GM12878 (cell line): ENCODE measurements around the gene PCDHGA6. TPM values are rescaled to one million over a fixed set of nuclear protein-coding genes. Genes with fewer than 3 reads are reported as not detected.

Experiments used
- ATAC-seq: fragments of 200-7000 bp; cut with Tn5 transposase; 3 replicates; pipeline ENCODE4 v1.9.1; 2020; ENCODE audit warnings: mild to moderate bottlenecking, moderate library complexity
- BruUV-seq: library from RNA; stranded (reverse); fragments of 400-500 nt; replicated peaks from 2 replicates; lab custom pipeline; 2021; lab: Mats Ljungman, UMichigan
- CTCF ChIA-PET: fragments of 300-600 bp; sonication (Branson Sonifier 250); formaldehyde crosslinking; extraction: SDS; loops from one replicate; lab custom pipeline; 2021; ENCODE audit warnings: inconsistent platforms; lab: Yijun Ruan, JAX
- POLR2A ChIA-PET: fragments of 350-600 bp; formaldehyde crosslinking; extraction: SDS; loops from one replicate; lab custom pipeline; 2021; ENCODE audit warnings: inconsistent platforms; lab: Charles Lee
- RAD21 ChIA-PET: fragments of 300-600 bp; sonication (Branson Sonifier 250); formaldehyde crosslinking; loops from one replicate; lab custom pipeline; 2023; ENCODE audit warnings: antibody characterized with exemption; ENCODE audit not compliant: unreplicated experiment; lab: Charles Lee
- SMC1A ChIA-PET: fragments of 300-600 bp; sonication (Branson Sonifier 250); formaldehyde crosslinking; loops from one replicate; lab custom pipeline; 2023; ENCODE audit not compliant: unreplicated experiment, uncharacterized antibody; lab: Charles Lee
- DNase-seq: peaks from one replicate; pipeline ENCODE4 v3.0.0-alpha.2; 2011; ENCODE audit warnings: low read depth, low spot score
- FAIRE-seq: peaks from 3 replicates; lab custom pipeline; 2011; peaks lifted over from hg19 to GRCh38; lab: Jason Lieb, UNC
- H2AFZ ChIP-seq: 2 replicates; pipeline ENCODE4 v1.6.0; 2011; ENCODE audit warnings: low read depth, low read length, control low read depth; ENCODE audit not compliant: control insufficient read depth
- H3K27ac ChIP-seq: 2 replicates; pipeline ENCODE4 v1.5.1; 2011; ENCODE audit warnings: control low read depth; ENCODE audit not compliant: control insufficient read depth, insufficient read depth
- H3K27me3 ChIP-seq, 2 experiments: replicated peaks in 1 of 2; 2 replicates each; pipeline versions ENCODE4 v1.6.0 to v1.6.1; 2011; ENCODE audit warnings: low read length in 1 of 2; ENCODE audit not compliant: control insufficient read depth in 2 of 2, insufficient read depth in 2 of 2
- H3K36me3 ChIP-seq, 2 experiments: 2 replicates each; pipeline ENCODE4 v1.5.1; 2011; ENCODE audit warnings: low read length in 1 of 2; ENCODE audit not compliant: control insufficient read depth in 2 of 2, insufficient read depth in 2 of 2
- H3K4me1 ChIP-seq: 2 replicates; pipeline ENCODE4 v1.6.1; 2011; ENCODE audit warnings: mild to moderate bottlenecking, low read length, moderate library complexity, mixed read lengths; ENCODE audit not compliant: control insufficient read depth, insufficient read depth
- H3K4me2 ChIP-seq: 2 replicates; pipeline ENCODE4 v1.6.0; 2011; ENCODE audit warnings: control low read depth; ENCODE audit not compliant: control insufficient read depth, insufficient read depth
- H3K4me3 ChIP-seq: fragments of 200-600 bp; sonication (generic); 2 replicates; pipeline ENCODE4 v1.5.1; 2016
- H3K79me2 ChIP-seq: 2 replicates; pipeline ENCODE4 v1.6.0; 2011; ENCODE audit warnings: low read length; ENCODE audit not compliant: control insufficient read depth, insufficient read depth
- H3K9ac ChIP-seq: 2 replicates; pipeline ENCODE4 v1.8.0; 2011; ENCODE audit warnings: low read length, control low read depth, mixed read lengths; ENCODE audit not compliant: control insufficient read depth, insufficient read depth
- H3K9me3 ChIP-seq: replicated peaks from 3 replicates; pipeline ENCODE4 v1.5.1; 2011; ENCODE audit warnings: mild to moderate bottlenecking, low read length; ENCODE audit not compliant: control insufficient read depth, insufficient read depth
- H4K20me1 ChIP-seq: 2 replicates; pipeline ENCODE4 v1.6.0; 2011; ENCODE audit not compliant: control insufficient read depth, insufficient read depth
- GATAD2B ChIP-seq: fragments of 450-650 bp; conservative IDR thresholded peaks from 2 replicates; pipeline ENCODE4 v1.6.1; 2017; ENCODE audit warnings: low read depth, mild to moderate bottlenecking, moderate library complexity
- HDAC2 ChIP-seq: fragments of 200-600 bp; sonication (generic); IDR thresholded peaks from 2 replicates; pipeline ENCODE4 v1.6.1; 2017
- LARP7 ChIP-seq: fragments of 450-650 bp; IDR thresholded peaks from 2 replicates; pipeline ENCODE4 v1.6.1; 2017; ENCODE audit warnings: mild to moderate bottlenecking
- NR2C1 ChIP-seq: fragments of 450-650 bp; IDR thresholded peaks from 2 replicates; pipeline ENCODE4 v1.6.1; 2017; ENCODE audit warnings: antibody characterized with exemption, mild to moderate bottlenecking, moderate library complexity
- POLR2AphosphoS2 ChIP-seq: IDR thresholded peaks from 2 replicates; pipeline ENCODE4 v1.6.1; 2011; ENCODE audit warnings: low read depth, mild to moderate bottlenecking, low read length, improper control_type of control experiment, moderate library complexity
- RAD51 ChIP-seq: fragments of 450-650 bp; IDR thresholded peaks from 2 replicates; pipeline ENCODE4 v1.6.1; 2016; ENCODE audit warnings: moderate library complexity, mild to moderate bottlenecking, inconsistent platforms
- RB1 ChIP-seq: fragments of 450-650 bp; formaldehyde crosslinking; IDR thresholded peaks from 2 replicates; pipeline ENCODE4 v1.6.1; 2017; ENCODE audit warnings: mild to moderate bottlenecking, borderline replicate concordance
- SMC3 ChIP-seq: IDR thresholded peaks from 2 replicates; pipeline ENCODE4 v1.6.1; 2011; ENCODE audit warnings: low read length, improper control_type of control experiment, borderline replicate concordance
- ZNF384 ChIP-seq: IDR thresholded peaks from 2 replicates; pipeline ENCODE4 v1.6.1; 2012; ENCODE audit warnings: low read depth, mild to moderate bottlenecking, low read length, improper control_type of control experiment, borderline replicate concordance
- WGBS: methylation state at CpG from one replicate; pipeline ENCODE4 v1.1.6; 2016; ENCODE audit warnings: low lambda C conversion rate; ENCODE audit not compliant: insufficient replicate concordance, insufficient coverage; ENCODE audit errors: missing lambda C conversion rate; 5-methylcytosine and 5-hydroxymethylcytosine counted together
- in situ Hi-C: fragments of 300-500 bp; cut with MboI; formaldehyde crosslinking; loops from 9 replicates; pipeline ENCODE4 v1.14.3; 2018; ENCODE audit warnings: mixed read lengths
- intact Hi-C: fragments of 100-400 bp; cut with micrococcal nuclease; formaldehyde crosslinking; loops from one replicate; pipeline ENCODE4 v1.14.2; 2022; ENCODE audit not compliant: unreplicated experiment
- polyA plus RNA-seq, 11 experiments: library from polyadenylated mRNA; depleted of rRNA in 4 of 11; unstranded in 6 of 11; stranded (reverse) in 5 of 11; fragments of >200 nt; fragmentation: Nextera tagmentation in 4 of 11; fragmentation: Illumina TruSeq in 1 of 11; extraction: Ambion mirVana in 4 of 11; extraction: Trizol in 1 of 11; gene quantifications; 1 replicate in 1 of 11; 2 replicates in 10 of 11; pipeline versions ENCODE4 v1.2.1 to v1.2.3, GENCODE V29; 2011 to 2016; ENCODE audit warnings: inconsistent platforms in 2 of 11, missing spikeins in 2 of 11, low read depth in 1 of 11
- total RNA-seq, 4 experiments: library from RNA; depleted of rRNA in 3 of 4; stranded (reverse); fragments of >200 nt in 3 of 4; fragmentation: Illumina TruSeq in 1 of 4; extraction: Trizol in 1 of 4; gene quantifications; 2 replicates each; pipeline versions ENCODE4 v1.2.1 to v1.2.3, GENCODE V29; 2013 to 2021
- TF ChIP-seq, protein P1 (sequence below), 3 experiments: IDR thresholded peaks in 2 of 3; conservative IDR thresholded peaks in 1 of 3; 2 replicates each; pipeline ENCODE4 v1.5.1; 2011; ENCODE audit warnings: low read depth in 3 of 3, low read length in 3 of 3, mild to moderate bottlenecking in 3 of 3, control low read depth in 2 of 3, moderate library complexity in 2 of 3, inconsistent platforms in 1 of 3, mixed read lengths in 1 of 3; ENCODE audit not compliant: control insufficient read depth in 2 of 3, insufficient read depth in 1 of 3; ENCODE audit errors: extremely low read depth in 1 of 3
- TF ChIP-seq, protein P2 (sequence below): fragments of 450-650 bp; IDR thresholded peaks from 2 replicates; pipeline ENCODE4 v1.6.1; 2017; ENCODE audit warnings: mild to moderate bottlenecking, moderate library complexity

Gene PCDHGA6
- total and polyA plus RNA-seq, 10 of the 15 experiments (the other 5 are each of a cell fraction or from before 2014, with no cell fraction given): 0.04 to 0.60 (median 0.15) TPM; not detected in 3

DNA sequence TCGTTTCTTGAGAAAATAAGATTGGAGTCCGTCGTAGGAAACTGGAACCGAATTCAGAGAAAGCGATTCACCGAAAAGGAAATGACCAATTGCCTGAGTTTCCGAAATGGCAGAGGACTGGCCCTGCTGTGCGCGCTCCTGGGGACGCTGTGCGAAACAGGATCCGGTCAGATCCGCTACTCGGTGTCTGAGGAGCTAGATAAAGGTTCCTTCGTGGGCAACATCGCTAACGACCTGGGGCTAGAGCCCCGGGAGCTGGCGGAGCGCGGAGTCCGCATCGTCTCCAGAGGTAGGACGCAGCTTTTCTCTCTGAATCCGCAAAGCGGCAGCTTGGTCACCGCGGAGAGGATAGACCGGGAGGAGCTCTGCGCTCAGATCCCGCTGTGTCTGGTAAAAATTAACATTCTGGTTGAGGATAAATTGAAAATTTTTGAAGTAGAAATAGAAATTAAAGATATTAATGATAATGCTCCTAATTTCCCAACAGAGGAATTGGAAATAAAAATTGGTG is 29.7 kb upstream of the PCDHGA6 start:
- Histone ChIP-seq H3K79me2 (no peaks in the 10 kb centered on the region), H3K4me3 (0 out of 2 replicates have a peak overlapping the region, but pooled peaks have one; percentile 11), H2AFZ (no peak overlapping the region), H3K27me3 (no peaks in the 10 kb centered on the region), H3K36me3 (no peaks in the 10 kb centered on the region), H3K4me1 (no peaks in the 10 kb centered on the region), H4K20me1 (no peaks in the 10 kb centered on the region), H3K27ac (no peak overlapping the region), H3K4me2 (no peak overlapping the region), H3K9ac (no peak overlapping the region), H3K9me3 (peaks cover 2% of the 10 kb centered on the region; the same call in 2 of the 3 replicates)
- DNase-seq: no peak
- TF ChIP-seq, protein P1, sequence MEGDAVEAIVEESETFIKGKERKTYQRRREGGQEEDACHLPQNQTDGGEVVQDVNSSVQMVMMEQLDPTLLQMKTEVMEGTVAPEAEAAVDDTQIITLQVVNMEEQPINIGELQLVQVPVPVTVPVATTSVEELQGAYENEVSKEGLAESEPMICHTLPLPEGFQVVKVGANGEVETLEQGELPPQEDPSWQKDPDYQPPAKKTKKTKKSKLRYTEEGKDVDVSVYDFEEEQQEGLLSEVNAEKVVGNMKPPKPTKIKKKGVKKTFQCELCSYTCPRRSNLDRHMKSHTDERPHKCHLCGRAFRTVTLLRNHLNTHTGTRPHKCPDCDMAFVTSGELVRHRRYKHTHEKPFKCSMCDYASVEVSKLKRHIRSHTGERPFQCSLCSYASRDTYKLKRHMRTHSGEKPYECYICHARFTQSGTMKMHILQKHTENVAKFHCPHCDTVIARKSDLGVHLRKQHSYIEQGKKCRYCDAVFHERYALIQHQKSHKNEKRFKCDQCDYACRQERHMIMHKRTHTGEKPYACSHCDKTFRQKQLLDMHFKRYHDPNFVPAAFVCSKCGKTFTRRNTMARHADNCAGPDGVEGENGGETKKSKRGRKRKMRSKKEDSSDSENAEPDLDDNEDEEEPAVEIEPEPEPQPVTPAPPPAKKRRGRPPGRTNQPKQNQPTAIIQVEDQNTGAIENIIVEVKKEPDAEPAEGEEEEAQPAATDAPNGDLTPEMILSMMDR (IDR thresholded peaks at IDR 0.05 in 2 of 3, conservative IDR thresholded peaks at IDR 0.05 in 1 of 3; ENCODE audit: control insufficient read depth in 2 of 3, extremely low read depth in 1 of 3, insufficient read depth in 1 of 3, low read depth in 3 of 3, low read length in 3 of 3): peak in 1 of 3 experiments; percentile 2; a peak in 1 of 6 replicates
- no peak for TF ChIP-seq GATAD2B
- 85% methylated on average over 31 of the region's 31 CpGs for WGBS
- ChIA-PET POLR2A (interaction anchor here (0.6 kb wide), 1 partner anchor 443 kb away, joined by 4 read pairs; no protein-coding TSS in a partner anchor), SMC1A (interaction anchor here (1.1 kb wide), 1 partner anchor 16 kb away, joined by 3 read pairs; no protein-coding TSS in a partner anchor), RAD21 (interaction anchor here (1.1 kb wide), 1 partner anchor 220 kb away, joined by 3 read pairs; no protein-coding TSS in a partner anchor), CTCF (interaction anchor here (1.1 kb wide), 1 partner anchor 220 kb away, joined by 5 read pairs; no protein-coding TSS in a partner anchor)
- no TSS peak for BruUV-seq
- intact Hi-C loops (no loop called here), in situ Hi-C loops (no loop called here)
- FAIRE-seq: no peak
- ATAC-seq: no peak

DNA sequence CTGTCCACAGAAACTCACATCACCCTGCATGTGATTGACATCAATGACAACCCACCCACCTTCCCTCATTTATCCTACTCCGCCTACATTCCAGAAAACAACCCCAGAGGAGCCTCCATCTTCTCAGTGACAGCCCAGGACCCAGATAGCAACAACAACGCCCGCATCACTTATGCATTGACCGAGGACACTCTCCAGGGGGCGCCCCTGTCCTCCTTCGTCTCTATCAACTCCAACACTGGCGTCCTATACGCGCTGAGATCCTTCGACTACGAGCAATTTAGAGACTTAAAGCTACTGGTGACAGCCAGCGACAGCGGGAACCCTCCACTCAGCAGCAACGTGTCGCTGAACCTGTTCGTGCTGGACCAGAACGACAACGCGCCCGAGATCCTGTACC is 28.4 kb upstream of the PCDHGA6 start:
- no peaks in the 10 kb centered on the region for H3K79me2 ChIP-seq
- intact Hi-C loops: no loop called here
- H2AFZ ChIP-seq: no peak overlapping the region
- peaks cover 2% of the 10 kb centered on the region; the same call in 2 of the 3 replicates for H3K9me3 ChIP-seq
- no peaks in the 10 kb centered on the region for H3K4me1 ChIP-seq
- DNase-seq: no peak
- no peak overlapping the region for H3K4me2 ChIP-seq
- H3K4me3 ChIP-seq: no peak overlapping the region
- H3K27me3 ChIP-seq: no peaks in the 10 kb centered on the region
- in situ Hi-C loops: no loop called here
- SMC1A ChIA-PET: no interaction called here
- POLR2A ChIA-PET: no interaction called here
- H3K36me3 ChIP-seq: no peaks in the 10 kb centered on the region
- CTCF ChIA-PET: no interaction called here
- 73% methylated on average over 20 of the region's 20 CpGs for WGBS
- H4K20me1 ChIP-seq: no peaks in the 10 kb centered on the region
- RAD21 ChIA-PET: no interaction called here
- H3K27ac ChIP-seq: no peak overlapping the region
- no peak for ATAC-seq
- H3K9ac ChIP-seq: no peak overlapping the region
- BruUV-seq: no TSS peak
- no peak for FAIRE-seq
- TF ChIP-seq POLR2AphosphoS2 (no peak), HDAC2 (no peak), SMC3 (no peak), RB1 (no peak), LARP7 (no peak), NR2C1 (no peak), RAD51 (no peak), ZNF384 (no peak)
- TF ChIP-seq, protein P2, sequence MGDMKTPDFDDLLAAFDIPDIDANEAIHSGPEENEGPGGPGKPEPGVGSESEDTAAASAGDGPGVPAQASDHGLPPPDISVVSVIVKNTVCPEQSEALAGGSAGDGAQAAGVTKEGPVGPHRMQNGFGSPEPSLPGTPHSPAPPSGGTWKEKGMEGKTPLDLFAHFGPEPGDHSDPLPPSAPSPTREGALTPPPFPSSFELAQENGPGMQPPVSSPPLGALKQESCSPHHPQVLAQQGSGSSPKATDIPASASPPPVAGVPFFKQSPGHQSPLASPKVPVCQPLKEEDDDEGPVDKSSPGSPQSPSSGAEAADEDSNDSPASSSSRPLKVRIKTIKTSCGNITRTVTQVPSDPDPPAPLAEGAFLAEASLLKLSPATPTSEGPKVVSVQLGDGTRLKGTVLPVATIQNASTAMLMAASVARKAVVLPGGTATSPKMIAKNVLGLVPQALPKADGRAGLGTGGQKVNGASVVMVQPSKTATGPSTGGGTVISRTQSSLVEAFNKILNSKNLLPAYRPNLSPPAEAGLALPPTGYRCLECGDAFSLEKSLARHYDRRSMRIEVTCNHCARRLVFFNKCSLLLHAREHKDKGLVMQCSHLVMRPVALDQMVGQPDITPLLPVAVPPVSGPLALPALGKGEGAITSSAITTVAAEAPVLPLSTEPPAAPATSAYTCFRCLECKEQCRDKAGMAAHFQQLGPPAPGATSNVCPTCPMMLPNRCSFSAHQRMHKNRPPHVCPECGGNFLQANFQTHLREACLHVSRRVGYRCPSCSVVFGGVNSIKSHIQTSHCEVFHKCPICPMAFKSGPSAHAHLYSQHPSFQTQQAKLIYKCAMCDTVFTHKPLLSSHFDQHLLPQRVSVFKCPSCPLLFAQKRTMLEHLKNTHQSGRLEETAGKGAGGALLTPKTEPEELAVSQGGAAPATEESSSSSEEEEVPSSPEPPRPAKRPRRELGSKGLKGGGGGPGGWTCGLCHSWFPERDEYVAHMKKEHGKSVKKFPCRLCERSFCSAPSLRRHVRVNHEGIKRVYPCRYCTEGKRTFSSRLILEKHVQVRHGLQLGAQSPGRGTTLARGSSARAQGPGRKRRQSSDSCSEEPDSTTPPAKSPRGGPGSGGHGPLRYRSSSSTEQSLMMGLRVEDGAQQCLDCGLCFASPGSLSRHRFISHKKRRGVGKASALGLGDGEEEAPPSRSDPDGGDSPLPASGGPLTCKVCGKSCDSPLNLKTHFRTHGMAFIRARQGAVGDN: no peak
